GM12872 (cell line): ENCODE data around the gene EIF1.
A peak's percentile ranks its signal among the peaks of the same experiment; 100 is the strongest.

ENCODE experiments used
- TF ChIP-seq, protein P1 (sequence below): IDR thresholded peaks from 3 replicates; pipeline ENCODE4 v1.5.1; 2011; ENCODE audit warnings: low read depth, mild to moderate bottlenecking, low read length, moderate library complexity; ENCODE audit not compliant: insufficient read depth

EIF1 gene

DNA sequence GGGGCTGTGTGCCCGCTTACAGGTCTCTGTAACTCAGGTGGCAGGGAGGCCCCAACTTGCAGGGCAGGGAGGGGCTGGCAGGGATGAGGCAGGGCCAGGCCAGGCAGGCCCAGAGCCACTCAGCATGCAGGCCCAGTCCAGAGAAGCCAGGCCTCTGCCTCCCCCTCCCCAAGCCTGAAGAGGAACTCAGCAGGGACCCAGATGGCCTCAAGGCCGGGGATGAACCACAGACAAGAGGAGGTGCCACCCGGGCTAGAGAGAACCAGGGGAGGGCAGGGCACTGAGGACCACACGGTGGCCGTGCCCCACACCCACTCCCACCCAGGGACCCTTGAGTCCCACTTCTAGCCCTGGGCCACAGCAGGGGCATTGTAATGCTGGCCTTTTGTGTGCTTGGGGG is 29.8 kb upstream of the EIF1 start:
- TF ChIP-seq, protein P1, sequence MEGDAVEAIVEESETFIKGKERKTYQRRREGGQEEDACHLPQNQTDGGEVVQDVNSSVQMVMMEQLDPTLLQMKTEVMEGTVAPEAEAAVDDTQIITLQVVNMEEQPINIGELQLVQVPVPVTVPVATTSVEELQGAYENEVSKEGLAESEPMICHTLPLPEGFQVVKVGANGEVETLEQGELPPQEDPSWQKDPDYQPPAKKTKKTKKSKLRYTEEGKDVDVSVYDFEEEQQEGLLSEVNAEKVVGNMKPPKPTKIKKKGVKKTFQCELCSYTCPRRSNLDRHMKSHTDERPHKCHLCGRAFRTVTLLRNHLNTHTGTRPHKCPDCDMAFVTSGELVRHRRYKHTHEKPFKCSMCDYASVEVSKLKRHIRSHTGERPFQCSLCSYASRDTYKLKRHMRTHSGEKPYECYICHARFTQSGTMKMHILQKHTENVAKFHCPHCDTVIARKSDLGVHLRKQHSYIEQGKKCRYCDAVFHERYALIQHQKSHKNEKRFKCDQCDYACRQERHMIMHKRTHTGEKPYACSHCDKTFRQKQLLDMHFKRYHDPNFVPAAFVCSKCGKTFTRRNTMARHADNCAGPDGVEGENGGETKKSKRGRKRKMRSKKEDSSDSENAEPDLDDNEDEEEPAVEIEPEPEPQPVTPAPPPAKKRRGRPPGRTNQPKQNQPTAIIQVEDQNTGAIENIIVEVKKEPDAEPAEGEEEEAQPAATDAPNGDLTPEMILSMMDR, result no peak

DNA sequence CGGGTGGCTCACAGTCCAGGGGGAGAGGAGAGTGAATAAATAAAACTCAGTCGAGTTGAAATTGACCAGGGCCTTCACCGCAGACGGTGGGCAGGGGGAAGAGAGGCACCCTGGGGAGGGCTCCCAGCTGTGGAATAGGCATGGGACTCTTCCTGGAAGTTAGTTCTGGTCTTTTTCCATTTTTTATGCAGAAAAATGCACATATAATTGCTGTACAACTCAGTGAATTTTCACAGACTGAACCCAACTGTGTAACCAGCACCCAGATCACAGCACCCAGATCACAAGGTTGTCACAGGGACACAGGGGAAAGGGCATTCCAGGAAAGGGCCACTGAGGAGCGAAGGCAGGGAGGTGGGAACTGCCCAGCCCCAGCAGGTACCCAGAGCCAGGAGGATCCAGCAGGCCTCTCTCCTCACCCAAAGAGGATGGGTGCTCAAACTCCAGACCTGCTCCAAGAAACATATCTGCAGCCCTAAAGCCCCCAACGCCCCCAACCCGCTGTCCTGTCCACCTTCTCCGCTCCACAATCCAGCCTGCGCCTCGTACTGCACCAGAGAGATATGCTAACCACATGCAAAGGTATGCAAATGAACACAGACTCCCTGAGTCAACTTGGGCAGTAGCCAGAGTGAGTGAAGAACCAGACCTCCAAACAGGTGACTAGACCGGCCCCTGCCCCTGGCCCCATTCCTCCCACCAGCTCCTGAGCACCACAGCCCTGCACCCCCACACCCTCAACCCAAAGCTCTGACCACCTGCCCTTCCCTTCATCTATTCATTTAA is 29.1 kb upstream of the EIF1 start:
- TF ChIP-seq, protein P1, result no peak

DNA sequence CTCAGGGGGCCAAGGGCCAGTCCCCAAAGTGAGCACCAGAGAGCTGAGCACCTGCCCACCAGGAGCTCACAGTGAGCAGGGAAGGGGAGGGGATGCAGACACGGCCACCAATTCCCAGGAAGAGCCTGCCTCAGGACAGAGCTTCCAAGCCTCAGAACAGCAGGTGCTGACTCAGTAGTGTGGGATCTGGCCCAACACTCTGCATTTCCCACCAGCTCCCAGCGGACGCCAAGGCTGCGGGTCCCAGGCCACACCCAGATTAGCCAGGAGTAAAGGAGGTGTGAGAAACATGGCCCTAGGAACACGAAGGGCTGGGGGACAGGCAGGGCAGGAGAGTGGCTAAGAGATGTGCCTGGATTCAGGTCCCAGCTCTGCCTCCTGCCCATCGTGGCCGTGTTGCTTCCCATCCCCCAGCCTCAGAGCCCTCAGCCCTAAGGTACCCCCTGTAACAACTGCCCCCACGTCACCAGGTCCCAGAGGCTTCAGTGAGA is 28.4 kb upstream of the EIF1 start:
- TF ChIP-seq, protein P1, result no peak

DNA sequence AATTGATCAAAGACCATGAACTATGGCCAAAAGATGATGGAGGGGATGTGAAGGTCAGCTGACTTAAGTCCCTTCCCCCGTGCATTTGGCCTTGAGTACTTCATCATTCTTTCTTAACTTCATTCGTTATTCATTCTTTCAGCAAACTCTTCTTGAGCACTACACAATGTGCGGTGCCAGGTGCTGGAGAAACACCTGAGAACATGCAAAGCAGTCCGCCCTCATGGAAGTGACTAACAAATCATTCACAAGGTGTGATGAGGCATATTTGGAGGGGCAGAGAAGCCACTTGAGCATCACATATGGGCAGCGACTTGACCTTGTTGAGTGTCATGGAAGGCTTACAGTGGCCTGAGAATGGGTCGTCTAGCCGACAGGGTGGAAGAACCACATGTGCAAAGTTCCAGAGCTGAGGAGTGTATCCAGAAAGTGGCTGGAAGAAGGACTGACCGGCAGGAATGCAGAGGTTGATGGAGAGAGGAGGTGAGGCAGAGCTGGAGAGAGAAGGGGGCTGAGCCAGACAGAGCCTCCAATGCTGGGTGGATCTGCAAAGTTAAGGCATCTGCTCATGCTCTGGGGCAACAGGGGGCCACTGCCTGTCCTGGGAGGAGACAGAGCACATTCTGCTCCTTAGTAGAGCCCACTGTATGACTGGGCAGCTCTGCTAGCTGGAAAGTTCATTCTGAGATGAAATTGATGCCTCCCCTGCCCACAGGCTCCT is 25.1 kb upstream of the EIF1 start:
- TF ChIP-seq, protein P1, result no peak

DNA sequence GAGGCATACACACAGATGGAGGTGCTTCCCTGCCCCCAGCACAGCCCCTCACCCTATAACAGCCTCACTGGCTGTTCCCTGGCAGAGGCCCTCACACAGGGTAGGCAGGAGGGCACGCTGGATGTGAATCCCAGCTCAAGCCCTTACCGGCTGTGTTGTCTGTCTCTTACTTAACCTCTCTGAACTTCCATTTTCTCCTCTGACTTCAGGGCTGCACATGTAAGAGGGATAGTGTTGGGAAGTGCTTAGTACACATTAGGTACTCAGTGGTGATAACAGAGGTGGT is 24.6 kb upstream of the EIF1 start:
- TF ChIP-seq, protein P1, result no peak

DNA sequence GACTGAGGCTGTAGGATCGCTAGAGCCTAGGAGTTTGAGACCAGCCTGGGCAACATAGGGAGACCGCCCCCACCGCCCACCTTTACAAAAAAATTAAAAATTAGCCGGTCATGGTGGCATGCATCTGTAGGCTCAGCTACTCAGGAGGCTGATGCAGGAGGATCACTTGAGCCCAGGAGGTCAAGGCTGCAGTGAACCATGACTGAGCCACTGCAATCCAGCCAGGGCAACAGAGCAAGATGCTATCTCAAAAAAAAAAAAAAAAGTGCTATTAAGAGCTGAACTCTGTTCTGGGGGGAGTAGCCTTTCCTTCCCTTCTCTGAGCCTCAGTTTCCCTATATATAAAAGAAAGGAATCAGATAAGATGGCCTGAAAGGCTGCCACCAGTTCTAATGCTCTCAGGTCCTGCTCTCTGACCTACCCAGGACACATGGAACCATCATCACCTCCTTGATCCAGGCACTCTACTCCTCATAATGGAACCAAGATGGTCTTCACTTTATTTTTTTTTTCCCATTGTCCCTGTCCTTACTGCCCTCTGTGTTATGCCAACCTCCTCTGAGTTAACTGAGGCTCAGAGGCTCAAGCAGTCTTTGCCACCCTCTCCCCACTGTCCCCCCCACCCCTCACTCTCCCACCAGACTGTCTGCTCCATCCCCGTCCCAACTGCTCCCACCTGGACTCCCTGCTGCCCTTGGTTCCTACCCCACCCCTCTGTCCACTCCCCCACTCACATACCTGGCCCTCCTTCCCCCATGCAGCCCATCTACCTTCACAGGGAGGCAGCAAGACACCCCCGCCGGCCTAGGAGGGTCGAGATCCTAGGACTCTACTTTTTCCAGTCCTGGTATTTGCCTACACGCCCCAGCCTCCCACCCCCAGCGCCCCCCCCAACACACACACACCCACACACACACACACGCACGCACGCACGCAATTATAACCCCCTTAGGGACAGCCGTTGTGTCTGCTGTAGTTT is 23.8 kb upstream of the EIF1 start:
- TF ChIP-seq, protein P1, result no peak

DNA sequence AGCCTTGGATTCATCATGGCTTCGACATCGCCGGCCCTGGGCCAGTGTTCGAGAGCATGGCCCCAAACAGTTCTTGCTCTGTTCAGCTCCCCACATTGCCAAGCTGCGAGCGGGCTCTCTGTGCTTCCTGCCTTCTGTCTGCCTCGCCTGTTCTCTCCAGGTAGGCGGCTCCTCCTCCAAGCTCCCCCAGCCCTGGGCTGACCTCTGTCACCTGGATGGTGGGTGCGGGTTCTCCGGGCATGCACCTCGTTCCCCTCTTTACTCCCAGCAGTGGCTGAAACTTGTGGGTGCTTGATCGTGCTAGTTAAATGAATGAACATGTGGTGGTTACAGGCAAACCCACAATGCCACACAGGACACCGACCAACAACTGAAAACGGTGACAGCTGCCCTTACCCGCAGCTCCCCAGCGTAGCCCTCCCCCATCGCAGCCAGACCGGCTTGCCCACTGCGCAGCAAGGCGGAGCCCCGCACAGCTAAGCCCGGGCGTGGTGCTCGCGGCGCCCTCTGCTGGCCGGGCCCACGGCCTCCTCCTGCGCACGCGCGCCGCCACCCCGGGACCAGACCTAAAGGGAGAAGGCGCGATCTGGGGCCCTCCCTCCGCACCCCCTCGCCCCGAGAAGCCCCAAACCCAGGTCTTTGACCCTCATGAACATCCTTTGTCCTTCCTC is 23.0 kb upstream of the EIF1 start:
- TF ChIP-seq, protein P1, result peak; percentile 96
